HCT116 (cell line): ENCODE data around the gene TFDP1. TPM values are rescaled to one million over a fixed set of nuclear protein-coding genes. Genes with fewer than 3 reads are reported as not detected.

ENCODE experiments used
- ATAC-seq: fragments of 200-7000 bp; cut with Tn5 transposase; 2 replicates; pipeline ENCODE4 v1.9.1; 2020; ENCODE audit warnings: mild to moderate bottlenecking, moderate library complexity
- BruUV-seq: library from RNA; stranded (reverse); fragments of 400-500 nt; replicated peaks from 2 replicates; lab custom pipeline; 2021; lab: Mats Ljungman, UMichigan
- CTCF ChIA-PET: fragments of 300-600 bp; sonication (Branson Sonifier 250); formaldehyde crosslinking; loops from one replicate; lab custom pipeline; 2021; ENCODE audit warnings: antibody characterized with exemption; lab: Charles Lee
- POLR2A ChIA-PET: fragments of 300-600, 350-600 bp; sonication (Branson Sonifier 250); formaldehyde crosslinking; loops from one replicate; lab custom pipeline; 2021; ENCODE audit warnings: antibody characterized with exemption; lab: Charles Lee
- RAD21 ChIA-PET, 2 experiments: fragments of 300-600 bp; sonication (Branson Sonifier 250); formaldehyde crosslinking; loops; one replicate each; lab custom pipeline; 2023; ENCODE audit warnings: low total read pairs in 2 of 2; ENCODE audit not compliant: uncharacterized antibody in 2 of 2, unreplicated experiment in 2 of 2, low non-redundant PET in 1 of 2; lab: Charles Lee
- DNase-seq: peaks from one replicate; pipeline ENCODE4 v3.0.0-alpha.2; 2010; ENCODE audit warnings: low read depth, low spot score
- H2AFZ ChIP-seq: fragments of 200-600 bp; shearing (Covaris generic), sonication (generic); 2 replicates; pipeline ENCODE4 v1.6.1; 2017; ENCODE audit warnings: low read depth, mixed run types, mixed read lengths, antibody characterized with exemption, low read length; ENCODE audit not compliant: poor library complexity, severe bottlenecking
- H3K27ac ChIP-seq: 2 replicates; pipeline ENCODE4 v1.5.1; 2012; ENCODE audit warnings: low read depth, low read length
- H3K27me3 ChIP-seq: fragments of 200-600 bp; sonication (generic); 2 replicates; pipeline ENCODE4 v1.6.1; 2016; ENCODE audit warnings: mixed run types, low read length, mixed read lengths; ENCODE audit not compliant: insufficient read depth
- H3K36me3 ChIP-seq, 2 experiments: fragments of 200-500 bp in 1 of 2; fragments of 200-600 bp in 1 of 2; sonication (Bioruptor generic) in 1 of 2; sonication (generic) in 1 of 2; 2 replicates each; pipeline versions ENCODE4 v1.5.1 to v1.6.1; 2014 to 2016; ENCODE audit warnings: low read length in 2 of 2, inconsistent platforms in 1 of 2, mixed read lengths in 1 of 2, mixed run types in 1 of 2; ENCODE audit not compliant: insufficient read depth in 2 of 2, control insufficient read depth in 1 of 2
- H3K4me1 ChIP-seq, 2 experiments: fragments of 200-600 bp in 1 of 2; sonication (generic) in 1 of 2; 2 replicates each; pipeline versions ENCODE4 v1.5.1 to v1.6.1; 2012 to 2017; ENCODE audit warnings: low read length in 2 of 2, inconsistent platforms in 1 of 2, mild to moderate bottlenecking in 1 of 2, mixed read lengths in 1 of 2, mixed run types in 1 of 2, moderate library complexity in 1 of 2; ENCODE audit not compliant: insufficient read depth in 2 of 2, control insufficient read depth in 1 of 2
- H3K4me2 ChIP-seq: fragments of 200-600 bp; sonication (generic); 2 replicates; pipeline ENCODE4 v1.6.1; 2017; ENCODE audit warnings: mixed run types, low read length, mixed read lengths
- H3K4me3 ChIP-seq, 2 experiments: fragments of 200-600 bp in 1 of 2; sonication (generic) in 1 of 2; replicated peaks in 1 of 2; 2 replicates each; pipeline ENCODE4 v1.5.1; 2011 to 2016; ENCODE audit warnings: low read length in 2 of 2, control low read depth in 1 of 2, low read depth in 1 of 2, mild to moderate bottlenecking in 1 of 2, mixed read lengths in 1 of 2, mixed run types in 1 of 2
- H3K79me2 ChIP-seq: fragments of 200-600 bp; sonication (generic); 2 replicates; pipeline ENCODE4 v1.6.1; 2017; ENCODE audit warnings: mild to moderate bottlenecking, mixed run types, low read length, moderate library complexity, mixed read lengths; ENCODE audit not compliant: insufficient read depth
- H3K9ac ChIP-seq: fragments of 200-600 bp; sonication (generic); 2 replicates; pipeline ENCODE4 v1.6.1; 2016; ENCODE audit warnings: low read length, mixed read lengths
- H3K9me2 ChIP-seq: fragments of 200-600 bp; sonication (generic), shearing (Covaris generic); 2 replicates; pipeline ENCODE4 v1.6.1; 2017; ENCODE audit warnings: mixed run types, mild to moderate bottlenecking, moderate library complexity; ENCODE audit not compliant: insufficient read depth
- H3K9me3 ChIP-seq, 2 experiments: fragments of 200-500 bp in 1 of 2; fragments of 200-600 bp in 1 of 2; sonication (Bioruptor generic) in 1 of 2; sonication (generic) in 1 of 2; 2 replicates each; pipeline ENCODE4 v1.6.1; 2014 to 2017; ENCODE audit warnings: low read length in 2 of 2, mixed read lengths in 2 of 2, inconsistent platforms in 1 of 2, low read depth in 1 of 2, mild to moderate bottlenecking in 1 of 2, mixed run types in 1 of 2, moderate library complexity in 1 of 2; ENCODE audit not compliant: control insufficient read depth in 1 of 2, insufficient read depth in 1 of 2
- H4K20me1 ChIP-seq: fragments of 200-600 bp; sonication (generic), shearing (Covaris generic); 2 replicates; pipeline ENCODE4 v1.6.1; 2017; ENCODE audit warnings: mixed run types, mild to moderate bottlenecking, moderate library complexity; ENCODE audit not compliant: insufficient read depth
- CEBPB ChIP-seq: IDR thresholded peaks from 2 replicates; pipeline ENCODE4 v1.6.1; 2012; ENCODE audit warnings: low read depth
- ELF1 ChIP-seq: IDR thresholded peaks from 2 replicates; pipeline ENCODE4 v1.6.1; 2012; ENCODE audit warnings: low read depth, borderline replicate concordance
- EZH2 ChIP-seq: fragments of 200-600 bp; sonication (generic); IDR thresholded peaks from 2 replicates; pipeline ENCODE4 v1.6.1; 2017; ENCODE audit warnings: antibody characterized with exemption, mixed run types
- POLR2A ChIP-seq: IDR thresholded peaks from 2 replicates; pipeline ENCODE4 v1.7.0; 2011; ENCODE audit warnings: borderline replicate concordance; ENCODE audit not compliant: insufficient read depth, insufficient read length; ENCODE audit errors: extremely low read depth
- SRF ChIP-seq: IDR thresholded peaks from 2 replicates; pipeline ENCODE4 v1.6.1; 2012; ENCODE audit warnings: low read depth
- YY1 ChIP-seq: IDR thresholded peaks from 2 replicates; pipeline ENCODE4 v1.6.1; 2011; ENCODE audit warnings: low read length, low read depth, moderate library complexity, mild to moderate bottlenecking; ENCODE audit not compliant: insufficient replicate concordance; ENCODE audit errors: extremely low read depth
- intact Hi-C: fragments of 100-400 bp; cut with micrococcal nuclease; formaldehyde crosslinking; loops from 2 replicates; pipeline ENCODE4 v1.10.0; 2022
- total RNA-seq: library from RNA; stranded (reverse); gene quantifications from one replicate; pipeline ENCODE4 v1.2.1, GENCODE V29; 2021; ENCODE audit not compliant: unreplicated experiment
- TF ChIP-seq, protein P1 (sequence below), 3 experiments: fragments of 200-600 bp in 1 of 3; sonication (generic) in 1 of 3; IDR thresholded peaks in 2 of 3; conservative IDR thresholded peaks in 1 of 3; 2 replicates each; pipeline ENCODE4 v1.5.1; 2012 to 2017; ENCODE audit warnings: low read depth in 2 of 3, low read length in 2 of 3, antibody characterized with exemption in 1 of 3, borderline replicate concordance in 1 of 3, control low read depth in 1 of 3, mild to moderate bottlenecking in 1 of 3, mixed read lengths in 1 of 3, mixed run types in 1 of 3, moderate library complexity in 1 of 3; ENCODE audit not compliant: insufficient read depth in 1 of 3

TFDP1 gene
- total RNA-seq, 1 experiment from 2014 or later = 169 TPM

GRCh38 chr13:113548778-113549621, 35.6 kb upstream of the TFDP1 start:
- Histone ChIP-seq H3K4me1 (no peaks in the 10 kb centered on the region), H4K20me1 (no peaks in the 10 kb centered on the region), H3K36me3 (no peaks in the 10 kb centered on the region; a peak in 1 of 4 replicates), H3K27ac (no peak overlapping the region), H3K9ac (no peak overlapping the region), H3K79me2 (0 out of 2 replicates have a peak, but pooled peaks cover 5% of the 10 kb centered on the region), H3K4me2 (no peak overlapping the region), H3K9me2 (no peaks in the 10 kb centered on the region), H3K4me3 (no peak overlapping the region), H3K27me3 (no peaks in the 10 kb centered on the region)
- ATAC-seq (no peak), DNase-seq (no peak)
- RAD21 ChIA-PET = no interaction called here
- CTCF ChIA-PET = no interaction called here
- intact Hi-C loops = no loop called here
- POLR2A ChIA-PET = no interaction called here
- TF ChIP-seq POLR2A (no peak), EZH2 (no peak), YY1 (no peak), SRF (no peak), ELF1 (no peak), CEBPB (no peak)
- TF ChIP-seq, protein P1, sequence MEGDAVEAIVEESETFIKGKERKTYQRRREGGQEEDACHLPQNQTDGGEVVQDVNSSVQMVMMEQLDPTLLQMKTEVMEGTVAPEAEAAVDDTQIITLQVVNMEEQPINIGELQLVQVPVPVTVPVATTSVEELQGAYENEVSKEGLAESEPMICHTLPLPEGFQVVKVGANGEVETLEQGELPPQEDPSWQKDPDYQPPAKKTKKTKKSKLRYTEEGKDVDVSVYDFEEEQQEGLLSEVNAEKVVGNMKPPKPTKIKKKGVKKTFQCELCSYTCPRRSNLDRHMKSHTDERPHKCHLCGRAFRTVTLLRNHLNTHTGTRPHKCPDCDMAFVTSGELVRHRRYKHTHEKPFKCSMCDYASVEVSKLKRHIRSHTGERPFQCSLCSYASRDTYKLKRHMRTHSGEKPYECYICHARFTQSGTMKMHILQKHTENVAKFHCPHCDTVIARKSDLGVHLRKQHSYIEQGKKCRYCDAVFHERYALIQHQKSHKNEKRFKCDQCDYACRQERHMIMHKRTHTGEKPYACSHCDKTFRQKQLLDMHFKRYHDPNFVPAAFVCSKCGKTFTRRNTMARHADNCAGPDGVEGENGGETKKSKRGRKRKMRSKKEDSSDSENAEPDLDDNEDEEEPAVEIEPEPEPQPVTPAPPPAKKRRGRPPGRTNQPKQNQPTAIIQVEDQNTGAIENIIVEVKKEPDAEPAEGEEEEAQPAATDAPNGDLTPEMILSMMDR (IDR thresholded peaks at IDR 0.05 in 2 of 3, conservative IDR thresholded peaks at IDR 0.05 in 1 of 3; ENCODE audit: borderline replicate concordance in 1 of 3, insufficient read depth in 1 of 3, low read depth in 2 of 3, low read length in 2 of 3) = no peak
- TF ChIP-seq, all 23 proteins: peak for 0
- no TSS peak for BruUV-seq
- no peak overlapping the region for H2AFZ ChIP-seq
- no peaks in the 10 kb centered on the region for H3K9me3 ChIP-seq
